A549 (cell line): ENCODE results near the gene CAV2.

ENCODE experiments used
- CEBPB ChIP-seq, 2 experiments: fragments of >200 bp in 1 of 2; sonication (Bioruptor Twin) in 1 of 2; formaldehyde crosslinking in 1 of 2; IDR thresholded peaks; 2 replicates each; pipeline ENCODE4 v1.6.1; 2012 to 2016
- FOSL2 ChIP-seq, 2 experiments: fragments of 450-650 bp in 1 of 2; fragments of >200 bp in 1 of 2; sonication (Bioruptor Twin) in 1 of 2; formaldehyde crosslinking; IDR thresholded peaks; 2 replicates each; pipeline versions ENCODE4 v1.5.0 to v1.6.1; 2016 to 2020; ENCODE audit warnings: mild to moderate bottlenecking in 1 of 2, moderate library complexity in 1 of 2

- TF ChIP-seq CEBPB (IDR thresholded peaks at IDR 0.05) (no peak), FOSL2 (IDR thresholded peaks at IDR 0.05) (no peak), FOSL2 (CRISPR knock-in tag; IDR thresholded peaks at IDR 0.05) (no peak)
Measured at GRCh38 chr7:116468534-116468933, 31.0 kb upstream of the CAV2 start.
